Lower lobe of right lung (tissue), 2 donors: ENCODE measurements around the gene SLC34A1. TPM values are rescaled to one million over a fixed set of nuclear protein-coding genes. Genes with fewer than 3 reads are reported as not detected.
"Not testable (repeated sequence)": the region's sequence is repeated elsewhere in the genome, so short reads cannot be mapped to it uniquely, and the experiment has no call there.

Source experiments
- ATAC-seq, 2 donors: fragments of 200-7000 bp; cut with Tn5 transposase; one replicate each; pipeline ENCODE4 v1.9.1; 2020 to 2022; ENCODE audit warnings: mild to moderate bottlenecking in 2 of 2, moderate library complexity in 2 of 2
- DNase-seq: peaks from one replicate; pipeline ENCODE4 v3.0.0-alpha.2; 2020
- H3K27ac ChIP-seq: fragments of 200-600 bp; one replicate; pipeline ENCODE4 v1.8.0; 2022
- H3K27me3 ChIP-seq: fragments of 200-600 bp; one replicate; pipeline ENCODE4 v1.8.0; 2022; ENCODE audit warnings: low read depth
- H3K36me3 ChIP-seq: fragments of 200-600 bp; one replicate; pipeline ENCODE4 v1.8.0; 2022; ENCODE audit warnings: mild to moderate bottlenecking
- H3K4me1 ChIP-seq: fragments of 200-600 bp; one replicate; pipeline ENCODE4 v1.8.0; 2022
- H3K4me3 ChIP-seq: fragments of 200-600 bp; one replicate; pipeline ENCODE4 v1.8.0; 2022; ENCODE audit warnings: mild to moderate bottlenecking
- H3K9me3 ChIP-seq: fragments of 200-600 bp; one replicate; pipeline ENCODE4 v1.8.0; 2022
- CTCF ChIP-seq: fragments of 200-600 bp; IDR thresholded peaks from one replicate; pipeline ENCODE4 v1.8.0; 2022; ENCODE audit warnings: antibody characterized with exemption, mild to moderate bottlenecking
- intact Hi-C: fragments of 100-400 bp; cut with DNase I; formaldehyde crosslinking; loops from one replicate; pipeline ENCODE4 v1.11.0; 2022
- total RNA-seq: library from RNA; stranded (reverse); fragmentation: NEBNext Ultra II Directional; extraction: Animal tissue kit (Norgen Biotek cat#: 25700); gene quantifications from one replicate; pipeline ENCODE4 v1.2.1, GENCODE V29; 2021
- donor health status: DM: no; HTN: yes; CAD: no; lungs with severe emphysema.

SLC34A1 gene
- total RNA-seq, 1 donor from 2014 or later: not detected

GRCh38 chr5:177359860-177360259, 24.4 kb upstream of the SLC34A1 start:
- Histone ChIP-seq H3K9me3 (no peaks in the 10 kb centered on the region), H3K36me3 (no peaks in the 10 kb centered on the region), H3K4me3 (no peak overlapping the region), H3K4me1 (peaks cover 61% of the 10 kb centered on the region), H3K27me3 (no peaks in the 10 kb centered on the region), H3K27ac (no peak overlapping the region)
- intact Hi-C loops: no loop called here
- TF ChIP-seq CTCF: no peak
- no peak for DNase-seq
- no peak for ATAC-seq

GRCh38 chr5:177360740-177361139, 23.5 kb upstream of the SLC34A1 start:
- intact Hi-C loops, H3K9me3 ChIP-seq, ATAC-seq, DNase-seq, H3K36me3 ChIP-seq, H3K4me3 ChIP-seq, H3K27ac ChIP-seq, H3K27me3 ChIP-seq: not testable (repeated sequence)
- H3K4me1 ChIP-seq: peaks cover 61% of the 10 kb centered on the region

GRCh38 chr5:177361418-177362291, 22.6 kb upstream of the SLC34A1 start:
- TF ChIP-seq CTCF: no peak
- ATAC-seq (peak in 1 of 2 donors; percentile 2), DNase-seq (peak; percentile 67)
- H3K27ac ChIP-seq: peak overlapping the region; percentile 63
- no peaks in the 10 kb centered on the region for H3K36me3 ChIP-seq
- no peak overlapping the region for H3K4me3 ChIP-seq
- H3K27me3 ChIP-seq: no peaks in the 10 kb centered on the region
- peaks cover 70% of the 10 kb centered on the region for H3K4me1 ChIP-seq
- intact Hi-C loops: no loop called here
- no peaks in the 10 kb centered on the region for H3K9me3 ChIP-seq

- Histone ChIP-seq H3K4me1 (peaks cover 71% of the 10 kb centered on the region), H3K27me3 (no peaks in the 10 kb centered on the region), H3K36me3 (no peaks in the 10 kb centered on the region), H3K9me3 (no peaks in the 10 kb centered on the region), H3K27ac (peak overlapping the region; percentile 63), H3K4me3 (no peak overlapping the region)
- ATAC-seq (no peak), DNase-seq (no peak)
- TF ChIP-seq CTCF: no peak
- intact Hi-C loops: no loop called here
Observed at GRCh38 chr5:177362292-177362609, 22.0 kb upstream of the SLC34A1 start.

- peaks cover 4% of the 10 kb centered on the region for H3K36me3 ChIP-seq
- ATAC-seq (peak; percentile 77 to 81), DNase-seq (peak; percentile 79)
- peak overlapping the region; percentile 63 for H3K27ac ChIP-seq
- no peak for TF ChIP-seq CTCF
- H3K27me3 ChIP-seq: no peaks in the 10 kb centered on the region
- H3K9me3 ChIP-seq: no peaks in the 10 kb centered on the region
- peak overlapping the region; percentile 59 for H3K4me3 ChIP-seq
- peaks cover 73% of the 10 kb centered on the region for H3K4me1 ChIP-seq
- intact Hi-C loops: no loop called here
Observed at GRCh38 chr5:177362610-177363507, 21.4 kb upstream of the SLC34A1 start.
